Measurements from ENCODE around the gene SYNE3.

The SYNE3 gene

DNA sequence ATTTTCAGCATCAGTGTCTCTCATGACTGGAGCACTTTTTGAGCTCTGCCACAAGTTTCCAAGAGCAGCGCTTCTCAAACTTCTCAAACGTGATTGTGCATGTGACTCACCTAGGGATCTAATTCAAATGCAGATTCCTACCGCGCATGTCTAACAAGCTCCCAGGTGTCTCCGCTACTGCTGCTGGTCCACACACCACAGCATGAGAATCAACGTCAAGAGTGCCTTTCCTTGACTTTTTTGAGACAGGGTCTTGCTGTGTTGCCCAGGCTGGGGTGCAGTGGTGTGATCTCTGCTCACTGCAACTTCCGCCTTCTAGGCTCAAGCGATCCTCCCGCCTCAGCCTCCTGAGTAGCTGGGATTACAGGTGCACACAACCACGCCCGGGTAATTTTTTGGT is 40.8 kb upstream of the SYNE3 start:
- ChIA-PET POLR2A (ENCODE audit: low non-redundant PET) (no interaction called here), CTCF (no interaction called here)
- no peak overlapping the region for H3K27ac ChIP-seq
- no peak for DNase-seq (ENCODE audit: low spot score)
- TF ChIP-seq CTCF (conservative IDR thresholded peaks at IDR 0.05; ENCODE audit: low read depth), result no peak

DNA sequence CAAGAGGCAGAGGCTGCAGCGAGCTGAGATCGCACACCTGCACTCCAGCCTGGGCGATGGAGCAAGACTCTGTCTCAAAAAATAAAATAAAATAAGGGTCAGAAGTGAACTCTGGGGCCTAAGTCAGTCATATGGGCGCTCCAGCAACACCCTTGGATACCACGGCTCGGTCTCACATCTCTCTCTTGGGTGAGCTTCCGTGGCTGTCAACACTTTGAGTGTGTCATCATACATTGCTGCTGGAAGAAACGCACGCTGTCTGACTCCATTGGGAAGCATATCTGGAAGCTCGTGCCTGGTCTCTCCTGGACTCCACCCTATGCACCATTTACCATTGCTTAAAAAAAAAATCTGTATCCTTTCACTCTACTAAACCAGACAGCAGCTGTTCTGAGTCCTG is 38.6 kb upstream of the SYNE3 start:
- DNase-seq (ENCODE audit: low spot score), result no peak
- no peak for TF ChIP-seq CTCF (conservative IDR thresholded peaks at IDR 0.05; ENCODE audit: low read depth)
- H3K27ac ChIP-seq, result no peak overlapping the region
- POLR2A ChIA-PET (ENCODE audit: low non-redundant PET), result no interaction called here
- CTCF ChIA-PET, result no interaction called here

DNA sequence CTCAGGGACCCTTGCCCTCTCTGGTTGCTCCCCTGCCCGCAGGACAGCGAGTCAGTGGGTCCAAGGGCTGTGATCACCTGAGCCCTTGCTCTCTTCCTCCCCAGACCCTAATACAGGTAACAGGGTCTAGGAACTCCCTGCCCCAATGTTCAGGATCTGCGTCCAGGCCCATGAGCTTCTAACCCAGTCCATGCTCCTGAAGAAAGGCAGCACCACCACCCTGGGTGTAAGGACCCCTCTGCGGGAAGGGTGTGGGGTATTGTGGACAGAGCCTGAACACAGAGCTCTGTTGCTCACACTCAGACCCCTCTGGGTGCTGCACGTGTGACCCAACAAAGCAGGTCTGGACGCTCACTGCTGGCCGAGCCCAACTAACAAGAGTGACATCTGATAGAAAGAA is 36.7 kb upstream of the SYNE3 start:
- DNase-seq (ENCODE audit: low spot score), result no peak
- no peak for TF ChIP-seq CTCF (conservative IDR thresholded peaks at IDR 0.05; ENCODE audit: low read depth)
- ChIA-PET CTCF (no interaction called here), POLR2A (ENCODE audit: low non-redundant PET) (no interaction called here)
- no peak overlapping the region for H3K27ac ChIP-seq

DNA sequence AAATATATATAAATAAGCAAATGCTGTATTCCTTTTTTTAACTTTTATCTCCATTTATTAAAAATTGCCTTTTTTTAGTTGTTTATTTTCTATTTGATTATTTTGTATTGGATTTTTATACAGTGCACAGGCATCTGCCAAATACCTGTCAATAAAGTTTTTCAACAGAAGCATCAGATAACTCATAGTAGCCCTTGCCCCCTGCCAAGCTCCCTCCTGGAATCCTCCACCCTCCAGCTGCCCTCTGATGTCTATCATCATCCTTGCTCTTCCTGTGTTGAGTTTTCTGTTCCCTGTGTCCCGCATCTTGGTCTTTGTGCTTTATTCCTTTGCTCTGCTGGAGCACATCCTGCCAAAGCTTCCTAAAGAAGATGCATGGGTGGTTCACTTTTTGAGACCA is 35.0 kb upstream of the SYNE3 start:
- ChIA-PET CTCF (no interaction called here), POLR2A (ENCODE audit: low non-redundant PET) (no interaction called here)
- no peak overlapping the region for H3K27ac ChIP-seq
- no peak for TF ChIP-seq CTCF (conservative IDR thresholded peaks at IDR 0.05; ENCODE audit: low read depth)
- no peak for DNase-seq (ENCODE audit: low spot score)

DNA sequence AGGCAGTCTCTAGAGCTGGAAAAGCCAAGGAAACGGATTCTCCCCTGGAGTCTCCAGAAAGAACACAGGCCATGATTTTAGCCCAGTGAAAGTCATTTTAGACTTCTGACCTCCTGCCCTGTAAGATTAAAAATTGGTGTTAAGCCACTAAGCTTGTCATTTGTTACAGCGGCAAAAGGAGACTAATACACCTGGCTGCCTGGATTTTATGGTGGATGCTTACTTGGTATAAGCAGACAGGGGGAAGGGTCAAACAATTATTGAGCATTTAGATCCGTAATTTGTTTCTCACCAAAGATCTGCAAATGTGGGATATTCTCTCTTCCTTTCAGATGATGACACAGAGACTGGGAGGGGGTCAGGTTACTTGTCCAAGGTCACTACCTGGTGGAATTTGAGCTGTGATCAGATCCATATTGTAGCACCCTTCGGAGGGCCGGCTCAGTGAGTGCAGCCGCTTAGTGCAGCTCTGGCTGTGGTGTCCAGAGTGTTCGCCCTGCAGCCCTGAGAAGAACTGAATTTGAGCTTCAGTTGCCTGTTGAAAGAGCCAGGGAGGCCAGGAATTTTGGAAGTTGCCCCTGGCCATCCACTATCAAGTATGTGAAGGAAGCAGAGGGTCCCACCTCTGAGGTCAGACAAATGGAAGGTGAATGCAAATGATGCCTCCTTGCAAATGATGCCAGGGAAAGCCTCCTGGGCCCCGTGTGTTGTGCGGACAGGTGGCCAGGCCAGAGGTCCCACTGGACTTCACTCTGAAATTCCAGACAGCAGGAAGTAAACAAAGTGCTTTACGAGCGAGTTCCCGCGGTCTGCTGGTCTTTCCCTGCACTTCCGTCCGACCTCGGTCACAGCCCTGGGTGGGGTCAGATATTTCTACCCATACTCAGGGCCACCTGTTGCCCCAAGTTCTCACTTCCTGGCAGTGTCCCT is 33.5 kb upstream of the SYNE3 start:
- H3K27ac ChIP-seq, result no peak overlapping the region
- TF ChIP-seq CTCF (conservative IDR thresholded peaks at IDR 0.05; ENCODE audit: low read depth), result no peak
- DNase-seq (ENCODE audit: low spot score), result no peak
- ChIA-PET CTCF (interaction anchor here (1.1 kb wide), 1 partner anchor 12 kb away, joined by 3 read pairs; no protein-coding TSS in a partner anchor), POLR2A (ENCODE audit: low non-redundant PET) (no interaction called here)

- no peak for DNase-seq (ENCODE audit: low spot score)
- TF ChIP-seq CTCF (conservative IDR thresholded peaks at IDR 0.05; ENCODE audit: low read depth), result no peak
- POLR2A ChIA-PET (ENCODE audit: low non-redundant PET), result interaction anchor here (0.5 kb wide), 2 partner anchors 15 to 17 kb away, joined by 6 to 14 read pairs; no protein-coding TSS in a partner anchor
- no peak overlapping the region; the same call in 1 of the 2 replicates for H3K27ac ChIP-seq
- CTCF ChIA-PET, result interaction anchor here (0.5 to 1.4 kb wide), 2 partner anchors 134 to 446 kb away, joined by 3 to 5 read pairs; no protein-coding TSS in a partner anchor
These were observed 32.0 kb upstream of the SYNE3 start for GRCh38 chr14:95548328-95548929.

All from RWPE1 (cell line).